Suppressor macrophage treated with lipopolysaccharide for 4 hours (primary cell): ENCODE data around the gene C12orf42.
A peak's percentile ranks its signal among the peaks of the same experiment; 100 is the strongest.

Experiments
- DNase-seq: peaks from one replicate; pipeline ENCODE4 v3.0.0-alpha.2; 2020

Gene C12orf42

GRCh38 chr12:103330672-103331071, 165.1 kb downstream of the C12orf42 start:
- DNase-seq: no peak

GRCh38 chr12:103327676-103328075, 168.1 kb downstream of the C12orf42 start:
- no peak for DNase-seq

- DNase-seq: peak; percentile 3
These were observed 169.6 kb downstream of the C12orf42 start for GRCh38 chr12:103326190-103326589.

GRCh38 chr12:103318566-103318965, 177.2 kb downstream of the C12orf42 start:
- no peak for DNase-seq

- DNase-seq: no peak
These were observed 178.5 kb downstream of the C12orf42 start for GRCh38 chr12:103317220-103317619.

GRCh38 chr12:103314786-103315185, 181.0 kb downstream of the C12orf42 start:
- DNase-seq: no peak

- DNase-seq: no peak
These were observed 181.9 kb downstream of the C12orf42 start for GRCh38 chr12:103313894-103314293.

GRCh38 chr12:103312742-103313354, 182.9 kb downstream of the C12orf42 start:
- DNase-seq: no peak

- no peak for DNase-seq
These were observed 185.1 kb downstream of the C12orf42 start for GRCh38 chr12:103310546-103311270.

- DNase-seq: no peak
These were observed 187.4 kb downstream of the C12orf42 start for GRCh38 chr12:103308396-103308795.

- DNase-seq: no peak
These were observed 192.3 kb downstream of the C12orf42 start for GRCh38 chr12:103303484-103303883.

GRCh38 chr12:103301642-103302591, 193.9 kb downstream of the C12orf42 start:
- DNase-seq: no peak

GRCh38 chr12:103288016-103288415, 207.8 kb downstream of the C12orf42 start:
- DNase-seq: no peak

- DNase-seq: no peak
These were observed 213.6 kb downstream of the C12orf42 start for GRCh38 chr12:103282124-103282523.

- DNase-seq: no peak
These were observed 216.3 kb downstream of the C12orf42 start for GRCh38 chr12:103279444-103279843.

- no peak for DNase-seq
These were observed 217.4 kb downstream of the C12orf42 start for GRCh38 chr12:103278329-103278728.

GRCh38 chr12:103273645-103274044, 222.1 kb downstream of the C12orf42 start:
- no peak for DNase-seq

GRCh38 chr12:103272949-103273348, 222.8 kb downstream of the C12orf42 start:
- DNase-seq: no peak

GRCh38 chr12:103269946-103270345, 225.8 kb downstream of the C12orf42 start:
- no peak for DNase-seq

GRCh38 chr12:103268831-103269514, 226.8 kb downstream of the C12orf42 start:
- no peak for DNase-seq

- DNase-seq: no peak
These were observed 238.0 kb downstream of the C12orf42 start for GRCh38 chr12:103257763-103258162.
